ENCODE data around the gene UXS1.

UXS1 gene

GRCh38 chr2:106057206-106057605, 136.9 kb downstream of the UXS1 start:
- no peak for TF ChIP-seq CTCF (IDR thresholded peaks at IDR 0.05; ENCODE audit: borderline replicate concordance, insufficient read depth, low read depth, low read length)
- H3K4me3 ChIP-seq (ENCODE audit: low read depth, low read length), result no peak overlapping the region

GRCh38 chr2:106054880-106055655, 139.0 kb downstream of the UXS1 start:
- H3K4me3 ChIP-seq (ENCODE audit: low read depth, low read length), result no peak overlapping the region
- TF ChIP-seq CTCF (IDR thresholded peaks at IDR 0.05; ENCODE audit: borderline replicate concordance, insufficient read depth, low read depth, low read length), result no peak

- no peak for TF ChIP-seq CTCF (IDR thresholded peaks at IDR 0.05; ENCODE audit: borderline replicate concordance, insufficient read depth, low read depth, low read length)
- H3K4me3 ChIP-seq (ENCODE audit: low read depth, low read length), result no peak overlapping the region
Observed at GRCh38 chr2:106054321-106054720, 139.8 kb downstream of the UXS1 start.

GRCh38 chr2:106053581-106053980, 140.5 kb downstream of the UXS1 start:
- TF ChIP-seq CTCF (IDR thresholded peaks at IDR 0.05; ENCODE audit: borderline replicate concordance, insufficient read depth, low read depth, low read length), result no peak
- H3K4me3 ChIP-seq (ENCODE audit: low read depth, low read length), result no peak overlapping the region

- TF ChIP-seq CTCF (IDR thresholded peaks at IDR 0.05; ENCODE audit: borderline replicate concordance, insufficient read depth, low read depth, low read length), result no peak
- H3K4me3 ChIP-seq (ENCODE audit: low read depth, low read length), result no peak overlapping the region
Observed at GRCh38 chr2:106053116-106053515, 141.0 kb downstream of the UXS1 start.

GRCh38 chr2:106044859-106045258, 149.2 kb downstream of the UXS1 start:
- TF ChIP-seq CTCF (IDR thresholded peaks at IDR 0.05; ENCODE audit: borderline replicate concordance, insufficient read depth, low read depth, low read length), result no peak

GRCh38 chr2:106044021-106044420, 150.1 kb downstream of the UXS1 start:
- TF ChIP-seq CTCF (IDR thresholded peaks at IDR 0.05; ENCODE audit: borderline replicate concordance, insufficient read depth, low read depth, low read length), result no peak
- no peak overlapping the region for H3K4me3 ChIP-seq (ENCODE audit: low read depth, low read length)

More at GRCh38 chr2:106044859-106045258, 149.2 kb downstream of the UXS1 start:
- no peak overlapping the region for H3K4me3 ChIP-seq (ENCODE audit: low read depth, low read length)

All from GM12875 (cell line).